K562 (cell line): ENCODE measurements around the gene CCDC85C. TPM values are rescaled to one million over a fixed set of nuclear protein-coding genes. Genes with fewer than 3 reads are reported as not detected.
A peak's percentile ranks its signal among the peaks of the same experiment; 100 is the strongest.

Experiments
- BHLHE40 ChIP-seq: IDR thresholded peaks from 2 replicates; pipeline ENCODE4 v1.6.1; 2011; ENCODE audit warnings: low read length, improper control_type of control experiment
- CREBBP ChIP-seq: IDR thresholded peaks from one replicate; pipeline ENCODE4 v1.6.1; 2012; ENCODE audit warnings: low read depth, mild to moderate bottlenecking, control low read depth, inconsistent platforms, low read length
- GATAD2B ChIP-seq: fragments of 450-650 bp; IDR thresholded peaks from 2 replicates; pipeline ENCODE4 v1.6.1; 2017; ENCODE audit warnings: mild to moderate bottlenecking, borderline replicate concordance
- MECOM ChIP-seq: fragments of 250-450 bp; sonication (Bioruptor Pico); IDR thresholded peaks from 2 replicates; pipeline ENCODE4 v1.8.0; 2022; ENCODE audit warnings: inconsistent platforms
- NR1H2 ChIP-seq: sonication (generic); formaldehyde crosslinking; IDR thresholded peaks from 2 replicates; pipeline ENCODE4 v1.4.0; 2020; ENCODE audit warnings: mild to moderate bottlenecking, missing genetic modification reagents
- POLR2AphosphoS2 ChIP-seq: IDR thresholded peaks from 2 replicates; pipeline ENCODE4 v1.6.1; 2012; ENCODE audit warnings: low read length, improper control_type of control experiment
- TCF3 ChIP-seq: sonication (generic); formaldehyde crosslinking; IDR thresholded peaks from 2 replicates; pipeline ENCODE4 v1.4.0; 2020; ENCODE audit warnings: mild to moderate bottlenecking, missing genetic modification reagents
- TCF7L2 ChIP-seq: fragments of 150-350 bp; IDR thresholded peaks from 2 replicates; pipeline ENCODE4 v1.6.1; 2016; ENCODE audit warnings: low read depth, mild to moderate bottlenecking, low read length, moderate library complexity
- TSHZ1 ChIP-seq: fragments of 250-450 bp; sonication (Bioruptor Pico); IDR thresholded peaks from 2 replicates; pipeline ENCODE4 v1.4.0; 2020; ENCODE audit warnings: mild to moderate bottlenecking, moderate library complexity
- U2AF2 ChIP-seq: fragments of 200-400 bp; formaldehyde crosslinking; optimal IDR thresholded peaks from 2 replicates; pipeline ENCODE3; 2017; ENCODE audit warnings: low read depth, mild to moderate bottlenecking, low read length
- YY1 ChIP-seq, 3 experiments: IDR thresholded peaks; 2 replicates each; pipeline ENCODE4 v1.6.1; 2011; ENCODE audit warnings: low read length in 2 of 3, mild to moderate bottlenecking in 2 of 3, moderate library complexity in 2 of 3, borderline replicate concordance in 1 of 3, control low read depth in 1 of 3, low read depth in 1 of 3; ENCODE audit not compliant: insufficient read depth in 3 of 3, insufficient replicate concordance in 2 of 3, control insufficient read depth in 1 of 3, insufficient read length in 1 of 3; ENCODE audit errors: extremely low read depth in 1 of 3
- ZFX ChIP-seq: sonication (generic); formaldehyde crosslinking; IDR thresholded peaks from 2 replicates; pipeline ENCODE4 v1.8.0; 2022; ENCODE audit warnings: mild to moderate bottlenecking, missing genetic modification reagents, moderate library complexity
- ZNF23 ChIP-seq: fragments of 250-450 bp; sonication (Bioruptor Pico); IDR thresholded peaks from 2 replicates; pipeline ENCODE4 v1.4.0; 2020; ENCODE audit warnings: mild to moderate bottlenecking
- ZNF280B ChIP-seq: fragments of 250-450 bp; sonication (Bioruptor Pico); IDR thresholded peaks from 2 replicates; pipeline ENCODE4 v1.5.1; 2021; ENCODE audit warnings: mild to moderate bottlenecking
- ZNF707 ChIP-seq: fragments of 250-450 bp; sonication (Bioruptor Pico); conservative IDR thresholded peaks from 2 replicates; pipeline ENCODE4 v1.8.0; 2022; ENCODE audit warnings: inconsistent platforms, mild to moderate bottlenecking, moderate library complexity
- polyA plus RNA-seq, 8 experiments: library from polyadenylated mRNA; depleted of rRNA in 4 of 8; stranded (reverse) in 5 of 8; unstranded in 3 of 8; fragments of >200 nt; fragmentation: Nextera tagmentation in 2 of 8; fragmentation: Illumina TruSeq in 1 of 8; extraction: Ambion mirVana in 2 of 8; extraction: Trizol in 1 of 8; gene quantifications; 2 replicates each; pipeline versions ENCODE4 v1.2.1 to v1.2.3, GENCODE V29; 2011 to 2014; ENCODE audit warnings: inconsistent platforms in 1 of 8, missing spikeins in 1 of 8
- total RNA-seq, 7 experiments: library from RNA; depleted of rRNA in 6 of 7; stranded (reverse); fragments of >200 nt in 6 of 7; fragmentation: Illumina TruSeq in 2 of 7; extraction: Trizol in 2 of 7; gene quantifications; 2 replicates each; pipeline versions ENCODE4 v1.2.1 to v1.2.3, GENCODE V29; 2011 to 2021; ENCODE audit warnings: low replicate concordance in 1 of 7
- TF ChIP-seq, protein P1 (sequence below): fragments of 250-450 bp; sonication (Bioruptor Pico); IDR thresholded peaks from 2 replicates; pipeline ENCODE4 v1.8.0; 2022; ENCODE audit warnings: moderate library complexity, mild to moderate bottlenecking, inconsistent platforms
- TF ChIP-seq, protein P2 (sequence below): fragments of 450-650 bp; IDR thresholded peaks from 2 replicates; pipeline ENCODE4 v1.6.1; 2018; ENCODE audit not compliant: partially characterized antibody

The CCDC85C gene
- total and polyA plus RNA-seq, 9 of the 15 experiments (the other 6 are each of a cell fraction or from before 2014, with no cell fraction given): 0.18 to 22.0 (median 6.3) TPM

DNA sequence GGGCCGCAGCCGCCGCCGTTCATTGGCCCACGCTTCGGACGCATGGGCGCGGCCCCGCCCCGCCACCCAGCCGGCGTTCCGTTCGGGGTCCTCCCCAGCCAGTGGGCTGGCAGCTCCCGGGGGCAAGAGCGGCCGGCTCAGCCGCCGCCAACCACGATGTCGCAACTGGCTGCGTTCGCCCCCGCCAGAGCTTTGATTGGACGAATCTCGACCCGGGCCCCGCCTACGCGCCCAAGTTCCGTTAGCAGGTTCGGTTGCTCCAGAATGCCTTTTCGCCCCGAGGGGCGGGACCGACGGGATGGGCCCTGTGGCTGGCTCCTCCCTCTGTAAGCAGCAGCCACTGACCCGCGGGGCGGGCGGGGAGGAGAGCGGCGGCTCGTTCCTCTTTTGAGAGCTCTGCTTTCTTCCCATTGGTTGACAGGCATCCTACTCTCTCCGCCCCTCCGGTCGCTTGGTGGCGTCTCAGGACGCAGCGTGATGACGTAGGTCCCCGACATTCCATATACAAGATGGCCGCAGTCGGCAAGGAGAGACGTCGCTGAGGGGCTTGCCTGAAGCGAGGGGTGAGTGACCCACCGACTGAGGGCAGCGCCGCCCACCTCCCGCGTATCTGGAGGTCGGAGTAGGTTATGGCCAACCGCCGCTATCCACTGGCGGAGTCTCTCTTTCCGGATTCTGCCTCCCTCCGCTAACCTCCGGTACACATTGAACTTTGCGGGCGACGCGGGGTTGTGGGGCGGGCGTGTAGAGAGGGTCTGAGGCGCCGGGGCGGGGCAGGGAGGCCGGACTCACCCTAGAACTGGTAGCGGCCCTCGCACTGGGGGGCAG, 122.9 kb downstream of the CCDC85C start, which contains the start of gene CCNK (continued):
- TF ChIP-seq ZNF280B: no peak
- no peak for TF ChIP-seq ZNF23 (CRISPR knock-in tag)
- TF ChIP-seq TCF7L2: no peak
- no peak for TF ChIP-seq POLR2AphosphoS2
- TF ChIP-seq NR1H2: no peak
- no peak for TF ChIP-seq MECOM (CRISPR knock-in tag)
- TF ChIP-seq, protein P1, sequence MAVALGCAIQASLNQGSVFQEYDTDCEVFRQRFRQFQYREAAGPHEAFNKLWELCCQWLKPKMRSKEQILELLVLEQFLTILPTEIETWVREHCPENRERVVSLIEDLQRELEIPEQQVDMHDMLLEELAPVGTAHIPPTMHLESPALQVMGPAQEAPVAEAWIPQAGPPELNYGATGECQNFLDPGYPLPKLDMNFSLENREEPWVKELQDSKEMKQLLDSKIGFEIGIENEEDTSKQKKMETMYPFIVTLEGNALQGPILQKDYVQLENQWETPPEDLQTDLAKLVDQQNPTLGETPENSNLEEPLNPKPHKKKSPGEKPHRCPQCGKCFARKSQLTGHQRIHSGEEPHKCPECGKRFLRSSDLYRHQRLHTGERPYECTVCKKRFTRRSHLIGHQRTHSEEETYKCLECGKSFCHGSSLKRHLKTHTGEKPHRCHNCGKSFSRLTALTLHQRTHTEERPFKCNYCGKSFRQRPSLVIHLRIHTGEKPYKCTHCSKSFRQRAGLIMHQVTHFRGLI (CRISPR knock-in tag): no peak
- no peak for TF ChIP-seq TSHZ1
- TF ChIP-seq, protein P2, sequence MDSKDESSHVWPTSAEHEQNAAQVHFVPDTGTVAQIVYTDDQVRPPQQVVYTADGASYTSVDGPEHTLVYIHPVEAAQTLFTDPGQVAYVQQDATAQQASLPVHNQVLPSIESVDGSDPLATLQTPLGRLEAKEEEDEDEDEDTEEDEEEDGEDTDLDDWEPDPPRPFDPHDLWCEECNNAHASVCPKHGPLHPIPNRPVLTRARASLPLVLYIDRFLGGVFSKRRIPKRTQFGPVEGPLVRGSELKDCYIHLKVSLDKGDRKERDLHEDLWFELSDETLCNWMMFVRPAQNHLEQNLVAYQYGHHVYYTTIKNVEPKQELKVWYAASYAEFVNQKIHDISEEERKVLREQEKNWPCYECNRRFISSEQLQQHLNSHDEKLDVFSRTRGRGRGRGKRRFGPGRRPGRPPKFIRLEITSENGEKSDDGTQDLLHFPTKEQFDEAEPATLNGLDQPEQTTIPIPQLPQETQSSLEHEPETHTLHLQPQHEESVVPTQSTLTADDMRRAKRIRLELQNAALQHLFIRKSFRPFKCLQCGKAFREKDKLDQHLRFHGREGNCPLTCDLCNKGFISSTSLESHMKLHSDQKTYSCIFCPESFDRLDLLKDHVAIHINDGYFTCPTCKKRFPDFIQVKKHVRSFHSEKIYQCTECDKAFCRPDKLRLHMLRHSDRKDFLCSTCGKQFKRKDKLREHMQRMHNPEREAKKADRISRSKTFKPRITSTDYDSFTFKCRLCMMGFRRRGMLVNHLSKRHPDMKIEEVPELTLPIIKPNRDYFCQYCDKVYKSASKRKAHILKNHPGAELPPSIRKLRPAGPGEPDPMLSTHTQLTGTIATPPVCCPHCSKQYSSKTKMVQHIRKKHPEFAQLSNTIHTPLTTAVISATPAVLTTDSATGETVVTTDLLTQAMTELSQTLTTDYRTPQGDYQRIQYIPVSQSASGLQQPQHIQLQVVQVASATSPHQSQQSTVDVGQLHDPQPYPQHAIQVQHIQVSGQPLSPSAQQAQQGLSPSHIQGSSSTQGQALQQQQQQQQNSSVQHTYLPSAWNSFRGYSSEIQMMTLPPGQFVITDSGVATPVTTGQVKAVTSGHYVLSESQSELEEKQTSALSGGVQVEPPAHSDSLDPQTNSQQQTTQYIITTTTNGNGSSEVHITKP: no peak
- no peak for TF ChIP-seq BHLHE40
- TF ChIP-seq U2AF2: no peak
- no peak for TF ChIP-seq GATAD2B
- peak; percentile 83 to 97 (median 94) for TF ChIP-seq YY1 (IDR thresholded peaks at IDR 0.05; ENCODE audit: borderline replicate concordance in 1 of 3, control insufficient read depth in 1 of 3, extremely low read depth in 1 of 3, insufficient read depth in 3 of 3, insufficient read length in 1 of 3, insufficient replicate concordance in 2 of 3, low read depth in 1 of 3, low read length in 2 of 3)
- peak; percentile 6; the same call in 1 of the 2 replicates for TF ChIP-seq ZFX (CRISPR knock-in tag)
- TF ChIP-seq TCF3 (CRISPR knock-in tag): no peak
- no peak for TF ChIP-seq ZNF707
- TF ChIP-seq CREBBP: no peak
